ENCODE data around the gene TMEM108.
A peak's percentile ranks its signal among the peaks of the same experiment; 100 is the strongest.

Gene TMEM108

DNA sequence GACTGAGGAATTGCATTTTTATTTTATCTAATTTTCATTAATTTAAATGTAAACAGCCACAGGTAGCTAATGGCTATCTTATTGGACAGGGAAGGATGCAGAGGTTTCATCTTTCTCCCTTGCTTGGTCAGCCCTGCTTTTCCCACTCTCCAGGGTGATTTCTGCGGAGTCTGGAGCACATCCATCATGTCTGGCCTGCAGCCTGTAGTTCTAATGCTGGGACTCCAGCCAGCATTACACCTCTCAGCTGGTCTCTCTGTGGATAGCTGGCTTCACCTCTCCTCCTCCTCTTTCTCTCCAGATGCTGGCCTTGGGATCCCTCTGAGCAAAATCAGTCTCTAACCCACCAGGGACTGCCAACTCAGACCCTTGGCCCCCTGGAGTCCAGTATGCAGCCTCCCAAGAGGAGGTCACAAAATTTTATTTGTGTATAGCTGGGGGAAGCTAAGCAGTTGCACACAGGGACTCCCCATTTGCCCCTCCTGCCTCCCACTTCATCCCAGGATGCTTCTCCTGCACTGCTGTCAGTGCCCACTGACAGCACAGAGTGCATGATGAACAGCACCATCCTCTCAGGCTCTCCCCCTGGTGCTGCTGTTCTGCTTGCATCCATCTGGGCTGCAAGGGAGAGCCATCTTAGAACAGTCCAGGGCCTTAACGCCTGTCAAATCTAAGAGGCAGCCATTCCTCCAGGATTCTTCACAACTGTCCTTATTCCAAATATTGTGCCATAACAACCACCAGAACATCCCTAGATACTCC, 363.4 kb downstream of the TMEM108 start (continued):
- no peak for TF ChIP-seq ARNTL (CRISPR knock-in tag; IDR thresholded peaks at IDR 0.05; ENCODE audit: borderline replicate concordance, low read depth)

GRCh38 chr3:133404920-133405319, 366.7 kb downstream of the TMEM108 start:
- ATAC-seq, result no peak
- TF ChIP-seq ARNTL (CRISPR knock-in tag; IDR thresholded peaks at IDR 0.05; ENCODE audit: borderline replicate concordance, low read depth) (no peak), PPARA (CRISPR knock-in tag; IDR thresholded peaks at IDR 0.05; ENCODE audit: borderline replicate concordance) (no peak), GLIS3 (CRISPR knock-in tag; IDR thresholded peaks at IDR 0.05) (no peak)

DNA sequence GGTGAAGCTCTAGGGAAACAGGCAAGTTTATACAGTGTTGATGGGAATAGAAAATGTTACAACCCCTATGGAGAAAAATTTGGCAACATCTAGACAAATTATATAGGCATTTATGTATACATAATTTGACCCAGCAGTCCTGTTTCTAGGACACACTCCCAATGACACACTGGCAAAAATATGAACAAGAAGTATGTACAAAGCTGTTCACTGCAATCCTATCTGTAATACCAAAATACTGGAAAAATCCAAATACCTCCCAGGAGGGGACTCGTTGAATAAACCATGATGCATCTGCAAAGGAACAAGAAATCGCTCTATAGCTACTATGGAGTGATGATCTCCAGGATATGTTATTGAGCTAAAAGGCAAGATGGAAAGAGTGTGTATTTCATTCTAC, 370.2 kb downstream of the TMEM108 start:
- TF ChIP-seq OSR1 (CRISPR knock-in tag; IDR thresholded peaks at IDR 0.05), result no peak
- TF ChIP-seq SNAI2 (CRISPR knock-in tag; IDR thresholded peaks at IDR 0.05), result no peak
- no peak for TF ChIP-seq BACH2 (CRISPR knock-in tag; IDR thresholded peaks at IDR 0.05; ENCODE audit: borderline replicate concordance)
- TF ChIP-seq, protein P1, sequence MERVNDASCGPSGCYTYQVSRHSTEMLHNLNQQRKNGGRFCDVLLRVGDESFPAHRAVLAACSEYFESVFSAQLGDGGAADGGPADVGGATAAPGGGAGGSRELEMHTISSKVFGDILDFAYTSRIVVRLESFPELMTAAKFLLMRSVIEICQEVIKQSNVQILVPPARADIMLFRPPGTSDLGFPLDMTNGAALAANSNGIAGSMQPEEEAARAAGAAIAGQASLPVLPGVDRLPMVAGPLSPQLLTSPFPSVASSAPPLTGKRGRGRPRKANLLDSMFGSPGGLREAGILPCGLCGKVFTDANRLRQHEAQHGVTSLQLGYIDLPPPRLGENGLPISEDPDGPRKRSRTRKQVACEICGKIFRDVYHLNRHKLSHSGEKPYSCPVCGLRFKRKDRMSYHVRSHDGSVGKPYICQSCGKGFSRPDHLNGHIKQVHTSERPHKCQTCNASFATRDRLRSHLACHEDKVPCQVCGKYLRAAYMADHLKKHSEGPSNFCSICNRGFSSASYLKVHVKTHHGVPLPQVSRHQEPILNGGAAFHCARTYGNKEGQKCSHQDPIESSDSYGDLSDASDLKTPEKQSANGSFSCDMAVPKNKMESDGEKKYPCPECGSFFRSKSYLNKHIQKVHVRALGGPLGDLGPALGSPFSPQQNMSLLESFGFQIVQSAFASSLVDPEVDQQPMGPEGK (CRISPR knock-in tag; IDR thresholded peaks at IDR 0.05; ENCODE audit: borderline replicate concordance), result no peak
- no peak for TF ChIP-seq PPARA (CRISPR knock-in tag; IDR thresholded peaks at IDR 0.05; ENCODE audit: borderline replicate concordance)
- TF ChIP-seq ZNF8 (CRISPR knock-in tag; IDR thresholded peaks at IDR 0.05), result no peak
- TF ChIP-seq ARNTL (CRISPR knock-in tag; IDR thresholded peaks at IDR 0.05; ENCODE audit: borderline replicate concordance, low read depth), result no peak
- no peak for TF ChIP-seq CSDC2 (CRISPR knock-in tag; IDR thresholded peaks at IDR 0.05)
- no peak for TF ChIP-seq GLIS3 (CRISPR knock-in tag; IDR thresholded peaks at IDR 0.05)
- TF ChIP-seq, protein P2, sequence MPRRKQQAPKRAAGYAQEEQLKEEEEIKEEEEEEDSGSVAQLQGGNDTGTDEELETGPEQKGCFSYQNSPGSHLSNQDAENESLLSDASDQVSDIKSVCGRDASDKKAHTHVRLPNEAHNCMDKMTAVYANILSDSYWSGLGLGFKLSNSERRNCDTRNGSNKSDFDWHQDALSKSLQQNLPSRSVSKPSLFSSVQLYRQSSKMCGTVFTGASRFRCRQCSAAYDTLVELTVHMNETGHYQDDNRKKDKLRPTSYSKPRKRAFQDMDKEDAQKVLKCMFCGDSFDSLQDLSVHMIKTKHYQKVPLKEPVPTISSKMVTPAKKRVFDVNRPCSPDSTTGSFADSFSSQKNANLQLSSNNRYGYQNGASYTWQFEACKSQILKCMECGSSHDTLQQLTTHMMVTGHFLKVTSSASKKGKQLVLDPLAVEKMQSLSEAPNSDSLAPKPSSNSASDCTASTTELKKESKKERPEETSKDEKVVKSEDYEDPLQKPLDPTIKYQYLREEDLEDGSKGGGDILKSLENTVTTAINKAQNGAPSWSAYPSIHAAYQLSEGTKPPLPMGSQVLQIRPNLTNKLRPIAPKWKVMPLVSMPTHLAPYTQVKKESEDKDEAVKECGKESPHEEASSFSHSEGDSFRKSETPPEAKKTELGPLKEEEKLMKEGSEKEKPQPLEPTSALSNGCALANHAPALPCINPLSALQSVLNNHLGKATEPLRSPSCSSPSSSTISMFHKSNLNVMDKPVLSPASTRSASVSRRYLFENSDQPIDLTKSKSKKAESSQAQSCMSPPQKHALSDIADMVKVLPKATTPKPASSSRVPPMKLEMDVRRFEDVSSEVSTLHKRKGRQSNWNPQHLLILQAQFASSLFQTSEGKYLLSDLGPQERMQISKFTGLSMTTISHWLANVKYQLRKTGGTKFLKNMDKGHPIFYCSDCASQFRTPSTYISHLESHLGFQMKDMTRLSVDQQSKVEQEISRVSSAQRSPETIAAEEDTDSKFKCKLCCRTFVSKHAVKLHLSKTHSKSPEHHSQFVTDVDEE (CRISPR knock-in tag; IDR thresholded peaks at IDR 0.05), result no peak
- TF ChIP-seq TOX (CRISPR knock-in tag; IDR thresholded peaks at IDR 0.05; ENCODE audit: borderline replicate concordance), result no peak
- TF ChIP-seq ZFP3 (CRISPR knock-in tag; IDR thresholded peaks at IDR 0.05), result no peak
- TF ChIP-seq ZNF565 (CRISPR knock-in tag; conservative IDR thresholded peaks at IDR 0.05; ENCODE audit: low read depth), result no peak
- no peak for TF ChIP-seq ZNF70 (CRISPR knock-in tag; IDR thresholded peaks at IDR 0.05)
- TF ChIP-seq, protein P3, sequence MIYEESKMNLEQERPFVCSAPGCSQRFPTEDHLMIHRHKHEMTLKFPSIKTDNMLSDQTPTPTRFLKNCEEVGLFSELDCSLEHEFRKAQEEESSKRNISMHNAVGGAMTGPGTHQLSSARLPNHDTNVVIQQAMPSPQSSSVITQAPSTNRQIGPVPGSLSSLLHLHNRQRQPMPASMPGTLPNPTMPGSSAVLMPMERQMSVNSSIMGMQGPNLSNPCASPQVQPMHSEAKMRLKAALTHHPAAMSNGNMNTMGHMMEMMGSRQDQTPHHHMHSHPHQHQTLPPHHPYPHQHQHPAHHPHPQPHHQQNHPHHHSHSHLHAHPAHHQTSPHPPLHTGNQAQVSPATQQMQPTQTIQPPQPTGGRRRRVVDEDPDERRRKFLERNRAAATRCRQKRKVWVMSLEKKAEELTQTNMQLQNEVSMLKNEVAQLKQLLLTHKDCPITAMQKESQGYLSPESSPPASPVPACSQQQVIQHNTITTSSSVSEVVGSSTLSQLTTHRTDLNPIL (CRISPR knock-in tag; IDR thresholded peaks at IDR 0.05; ENCODE audit: low read depth), result no peak
- no peak for TF ChIP-seq TCF4 (CRISPR knock-in tag; IDR thresholded peaks at IDR 0.05; ENCODE audit: borderline replicate concordance)
- TF ChIP-seq, protein P4, sequence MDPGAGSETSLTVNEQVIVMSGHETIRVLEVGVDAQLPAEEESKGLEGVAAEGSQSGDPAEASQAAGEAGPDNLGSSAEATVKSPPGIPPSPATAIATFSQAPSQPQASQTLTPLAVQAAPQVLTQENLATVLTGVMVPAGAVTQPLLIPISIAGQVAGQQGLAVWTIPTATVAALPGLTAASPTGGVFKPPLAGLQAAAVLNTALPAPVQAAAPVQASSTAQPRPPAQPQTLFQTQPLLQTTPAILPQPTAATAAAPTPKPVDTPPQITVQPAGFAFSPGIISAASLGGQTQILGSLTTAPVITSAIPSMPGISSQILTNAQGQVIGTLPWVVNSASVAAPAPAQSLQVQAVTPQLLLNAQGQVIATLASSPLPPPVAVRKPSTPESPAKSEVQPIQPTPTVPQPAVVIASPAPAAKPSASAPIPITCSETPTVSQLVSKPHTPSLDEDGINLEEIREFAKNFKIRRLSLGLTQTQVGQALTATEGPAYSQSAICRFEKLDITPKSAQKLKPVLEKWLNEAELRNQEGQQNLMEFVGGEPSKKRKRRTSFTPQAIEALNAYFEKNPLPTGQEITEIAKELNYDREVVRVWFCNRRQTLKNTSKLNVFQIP (CRISPR knock-in tag; IDR thresholded peaks at IDR 0.05; ENCODE audit: borderline replicate concordance, low read depth), result no peak
- no peak for TF ChIP-seq ZFP30 (CRISPR knock-in tag; IDR thresholded peaks at IDR 0.05)
- no peak for TF ChIP-seq ESRRG (CRISPR knock-in tag; IDR thresholded peaks at IDR 0.05)
- TF ChIP-seq, protein P5, sequence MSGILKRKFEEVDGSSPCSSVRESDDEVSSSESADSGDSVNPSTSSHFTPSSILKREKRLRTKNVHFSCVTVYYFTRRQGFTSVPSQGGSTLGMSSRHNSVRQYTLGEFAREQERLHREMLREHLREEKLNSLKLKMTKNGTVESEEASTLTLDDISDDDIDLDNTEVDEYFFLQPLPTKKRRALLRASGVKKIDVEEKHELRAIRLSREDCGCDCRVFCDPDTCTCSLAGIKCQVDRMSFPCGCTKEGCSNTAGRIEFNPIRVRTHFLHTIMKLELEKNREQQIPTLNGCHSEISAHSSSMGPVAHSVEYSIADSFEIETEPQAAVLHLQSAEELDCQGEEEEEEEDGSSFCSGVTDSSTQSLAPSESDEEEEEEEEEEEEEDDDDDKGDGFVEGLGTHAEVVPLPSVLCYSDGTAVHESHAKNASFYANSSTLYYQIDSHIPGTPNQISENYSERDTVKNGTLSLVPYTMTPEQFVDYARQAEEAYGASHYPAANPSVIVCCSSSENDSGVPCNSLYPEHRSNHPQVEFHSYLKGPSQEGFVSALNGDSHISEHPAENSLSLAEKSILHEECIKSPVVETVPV (CRISPR knock-in tag; IDR thresholded peaks at IDR 0.05), result no peak
- ATAC-seq, result peak; percentile 31; the same call in 2 of the 3 replicates
